GM12878 (cell line): ENCODE results near the gene CYP8B1. TPM values are rescaled to one million over a fixed set of nuclear protein-coding genes. Genes with fewer than 3 reads are reported as not detected.

Experiments
- ATAC-seq: fragments of 200-7000 bp; cut with Tn5 transposase; 3 replicates; pipeline ENCODE4 v1.9.1; 2020; ENCODE audit warnings: mild to moderate bottlenecking, moderate library complexity
- BruUV-seq: library from RNA; stranded (reverse); fragments of 400-500 nt; replicated peaks from 2 replicates; lab custom pipeline; 2021; lab: Mats Ljungman, UMichigan
- CTCF ChIA-PET: fragments of 300-600 bp; sonication (Branson Sonifier 250); formaldehyde crosslinking; extraction: SDS; loops from one replicate; lab custom pipeline; 2021; ENCODE audit warnings: inconsistent platforms; lab: Yijun Ruan, JAX
- POLR2A ChIA-PET: fragments of 350-600 bp; formaldehyde crosslinking; extraction: SDS; loops from one replicate; lab custom pipeline; 2021; ENCODE audit warnings: inconsistent platforms; lab: Charles Lee
- RAD21 ChIA-PET: fragments of 300-600 bp; sonication (Branson Sonifier 250); formaldehyde crosslinking; loops from one replicate; lab custom pipeline; 2023; ENCODE audit warnings: antibody characterized with exemption; ENCODE audit not compliant: unreplicated experiment; lab: Charles Lee
- SMC1A ChIA-PET: fragments of 300-600 bp; sonication (Branson Sonifier 250); formaldehyde crosslinking; loops from one replicate; lab custom pipeline; 2023; ENCODE audit not compliant: unreplicated experiment, uncharacterized antibody; lab: Charles Lee
- DNase-seq: peaks from one replicate; pipeline ENCODE4 v3.0.0-alpha.2; 2011; ENCODE audit warnings: low read depth, low spot score
- FAIRE-seq: peaks from 3 replicates; lab custom pipeline; 2011; peaks lifted over from hg19 to GRCh38; lab: Jason Lieb, UNC
- H2AFZ ChIP-seq: 2 replicates; pipeline ENCODE4 v1.6.0; 2011; ENCODE audit warnings: low read depth, low read length, control low read depth; ENCODE audit not compliant: control insufficient read depth
- H3K27ac ChIP-seq: 2 replicates; pipeline ENCODE4 v1.5.1; 2011; ENCODE audit warnings: control low read depth; ENCODE audit not compliant: control insufficient read depth, insufficient read depth
- H3K27me3 ChIP-seq, 2 experiments: replicated peaks in 1 of 2; 2 replicates each; pipeline versions ENCODE4 v1.6.0 to v1.6.1; 2011; ENCODE audit warnings: low read length in 1 of 2; ENCODE audit not compliant: control insufficient read depth in 2 of 2, insufficient read depth in 2 of 2
- H3K36me3 ChIP-seq, 2 experiments: 2 replicates each; pipeline ENCODE4 v1.5.1; 2011; ENCODE audit warnings: low read length in 1 of 2; ENCODE audit not compliant: control insufficient read depth in 2 of 2, insufficient read depth in 2 of 2
- H3K4me1 ChIP-seq: 2 replicates; pipeline ENCODE4 v1.6.1; 2011; ENCODE audit warnings: mild to moderate bottlenecking, low read length, moderate library complexity, mixed read lengths; ENCODE audit not compliant: control insufficient read depth, insufficient read depth
- H3K4me2 ChIP-seq: 2 replicates; pipeline ENCODE4 v1.6.0; 2011; ENCODE audit warnings: control low read depth; ENCODE audit not compliant: control insufficient read depth, insufficient read depth
- H3K4me3 ChIP-seq: fragments of 200-600 bp; sonication (generic); 2 replicates; pipeline ENCODE4 v1.5.1; 2016
- H3K79me2 ChIP-seq: 2 replicates; pipeline ENCODE4 v1.6.0; 2011; ENCODE audit warnings: low read length; ENCODE audit not compliant: control insufficient read depth, insufficient read depth
- H3K9ac ChIP-seq: 2 replicates; pipeline ENCODE4 v1.8.0; 2011; ENCODE audit warnings: low read length, control low read depth, mixed read lengths; ENCODE audit not compliant: control insufficient read depth, insufficient read depth
- H3K9me3 ChIP-seq: replicated peaks from 3 replicates; pipeline ENCODE4 v1.5.1; 2011; ENCODE audit warnings: mild to moderate bottlenecking, low read length; ENCODE audit not compliant: control insufficient read depth, insufficient read depth
- H4K20me1 ChIP-seq: 2 replicates; pipeline ENCODE4 v1.6.0; 2011; ENCODE audit not compliant: control insufficient read depth, insufficient read depth
- ATF2 ChIP-seq: IDR thresholded peaks from 2 replicates; pipeline ENCODE4 v1.6.1; 2012; ENCODE audit warnings: low read length, inconsistent platforms
- CHD1 ChIP-seq: IDR thresholded peaks from 2 replicates; pipeline ENCODE4 v1.6.1; 2012; ENCODE audit warnings: low read depth, low read length, improper control_type of control experiment
- CHD4 ChIP-seq: fragments of 200-600 bp; sonication (generic); IDR thresholded peaks from 2 replicates; pipeline ENCODE4 v1.6.1; 2016; ENCODE audit warnings: mild to moderate bottlenecking
- E4F1 ChIP-seq: fragments of 450-650 bp; IDR thresholded peaks from 2 replicates; pipeline ENCODE4 v1.6.1; 2018; ENCODE audit warnings: borderline replicate concordance, mild to moderate bottlenecking; ENCODE audit not compliant: partially characterized antibody
- ELK1 ChIP-seq: IDR thresholded peaks from 2 replicates; pipeline ENCODE4 v1.6.1; 2012; ENCODE audit warnings: low read depth, low read length, improper control_type of control experiment
- IRF5 ChIP-seq: fragments of 450-650 bp; IDR thresholded peaks from 2 replicates; pipeline ENCODE4 v1.6.1; 2017; ENCODE audit warnings: borderline replicate concordance
- MYC ChIP-seq: IDR thresholded peaks from 2 replicates; pipeline ENCODE4 v1.6.1; 2011; ENCODE audit warnings: mild to moderate bottlenecking, low read length, moderate library complexity, inconsistent platforms; ENCODE audit not compliant: insufficient read depth, insufficient replicate concordance, insufficient read length, severe bottlenecking
- SMC3 ChIP-seq: IDR thresholded peaks from 2 replicates; pipeline ENCODE4 v1.6.1; 2011; ENCODE audit warnings: low read length, improper control_type of control experiment, borderline replicate concordance
- TAF1 ChIP-seq: IDR thresholded peaks from 2 replicates; pipeline ENCODE4 v1.6.1; 2011; ENCODE audit warnings: mild to moderate bottlenecking, low read depth, low read length, borderline replicate concordance
- USF1 ChIP-seq: IDR thresholded peaks from 2 replicates; pipeline ENCODE4 v1.6.1; 2011; ENCODE audit warnings: borderline replicate concordance, low read depth, mild to moderate bottlenecking, moderate library complexity, mixed read lengths, low read length; ENCODE audit not compliant: insufficient read depth; ENCODE audit errors: extremely low read length
- ZZZ3 ChIP-seq: IDR thresholded peaks from 2 replicates; pipeline ENCODE4 v1.6.1; 2011; ENCODE audit warnings: low read depth; ENCODE audit not compliant: control insufficient read depth, insufficient read length
- WGBS: methylation state at CpG from one replicate; pipeline ENCODE4 v1.1.6; 2016; ENCODE audit warnings: low lambda C conversion rate; ENCODE audit not compliant: insufficient replicate concordance, insufficient coverage; ENCODE audit errors: missing lambda C conversion rate; 5-methylcytosine and 5-hydroxymethylcytosine counted together
- in situ Hi-C: fragments of 300-500 bp; cut with MboI; formaldehyde crosslinking; loops from 9 replicates; pipeline ENCODE4 v1.14.3; 2018; ENCODE audit warnings: mixed read lengths
- intact Hi-C: fragments of 100-400 bp; cut with micrococcal nuclease; formaldehyde crosslinking; loops from one replicate; pipeline ENCODE4 v1.14.2; 2022; ENCODE audit not compliant: unreplicated experiment
- polyA plus RNA-seq, 11 experiments: library from polyadenylated mRNA; depleted of rRNA in 4 of 11; unstranded in 6 of 11; stranded (reverse) in 5 of 11; fragments of >200 nt; fragmentation: Nextera tagmentation in 4 of 11; fragmentation: Illumina TruSeq in 1 of 11; extraction: Ambion mirVana in 4 of 11; extraction: Trizol in 1 of 11; gene quantifications; 1 replicate in 1 of 11; 2 replicates in 10 of 11; pipeline versions ENCODE4 v1.2.1 to v1.2.3, GENCODE V29; 2011 to 2016; ENCODE audit warnings: inconsistent platforms in 2 of 11, missing spikeins in 2 of 11, low read depth in 1 of 11
- total RNA-seq, 4 experiments: library from RNA; depleted of rRNA in 3 of 4; stranded (reverse); fragments of >200 nt in 3 of 4; fragmentation: Illumina TruSeq in 1 of 4; extraction: Trizol in 1 of 4; gene quantifications; 2 replicates each; pipeline versions ENCODE4 v1.2.1 to v1.2.3, GENCODE V29; 2013 to 2021

The CYP8B1 gene
- total and polyA plus RNA-seq, 10 of the 15 experiments (the other 5 are each of a cell fraction or from before 2014, with no cell fraction given) = 0.08 TPM; not detected in 9

- intact Hi-C loops = no loop called here
- H3K4me1 ChIP-seq = no peaks in the 10 kb centered on the region
- H3K4me2 ChIP-seq = no peak overlapping the region
- no peak overlapping the region for H2AFZ ChIP-seq
- H3K27ac ChIP-seq = no peak overlapping the region
- CTCF ChIA-PET = interaction anchor here (2.2 kb wide), 1 partner anchor 53 kb away, joined by 7 read pairs; no protein-coding TSS in a partner anchor
- no peak overlapping the region for H3K9ac ChIP-seq
- in situ Hi-C loops = no loop called here
- POLR2A ChIA-PET = no interaction called here
- DNase-seq (no peak), FAIRE-seq (no peak), ATAC-seq (no peak)
- H3K79me2 ChIP-seq = no peaks in the 10 kb centered on the region
- no peak for TF ChIP-seq E4F1
- TF ChIP-seq ELK1 = no peak
- no peak for TF ChIP-seq CHD4
- TF ChIP-seq ATF2 = no peak
- no peak for TF ChIP-seq CHD1
- TF ChIP-seq USF1 = no peak
- no peak for TF ChIP-seq MYC
- TF ChIP-seq TAF1 = no peak
- no peak for TF ChIP-seq IRF5
- TF ChIP-seq SMC3 = no peak
- TF ChIP-seq ZZZ3 = no peak
- BruUV-seq = no TSS peak
- no peak overlapping the region for H3K4me3 ChIP-seq
- no peaks in the 10 kb centered on the region for H4K20me1 ChIP-seq
- SMC1A ChIA-PET = no interaction called here
- H3K9me3 ChIP-seq = no peaks in the 10 kb centered on the region
- WGBS = 0% methylated on average over 1 of the region's 1 CpG
- RAD21 ChIA-PET = no interaction called here
- no peaks in the 10 kb centered on the region for H3K36me3 ChIP-seq
- H3K27me3 ChIP-seq = 0 out of 4 replicates have a peak, but pooled peaks cover 0 to 3% of the 10 kb centered on the region in 2 experiments
Measured at GRCh38 chr3:42892169-42892568, 16.5 kb upstream of the CYP8B1 start.
